HFFc6 (cell line): ENCODE results near the gene ZNRF3. TPM values are rescaled to one million over a fixed set of nuclear protein-coding genes. Genes with fewer than 3 reads are reported as not detected.

Source experiments
- DNase-seq: peaks from one replicate; pipeline ENCODE4 v3.0.0-alpha.2; 2018
- H3K27ac Mint-ChIP-seq: 2 replicates; pipeline ENCODE4 v1.8.0; 2020; ENCODE audit warnings: mild to moderate bottlenecking, mixed read lengths
- H3K27me3 Mint-ChIP-seq: 2 replicates; pipeline ENCODE4 v1.8.0; 2021; ENCODE audit warnings: mild to moderate bottlenecking, moderate library complexity, mixed read lengths; ENCODE audit not compliant: insufficient read depth
- H3K36me3 Mint-ChIP-seq: 2 replicates; pipeline ENCODE4 v1.8.0; 2021; ENCODE audit warnings: low read depth, mixed read lengths
- H3K4me1 Mint-ChIP-seq: 2 replicates; pipeline ENCODE4 v1.8.0; 2020; ENCODE audit warnings: low read depth, mixed read lengths
- H3K4me3 Mint-ChIP-seq: 2 replicates; pipeline ENCODE4 v1.8.0; 2020; ENCODE audit warnings: mild to moderate bottlenecking, moderate library complexity, mixed read lengths
- H3K9me3 Mint-ChIP-seq: 2 replicates; pipeline ENCODE4 v1.8.0; 2020; ENCODE audit warnings: mild to moderate bottlenecking, mixed read lengths
- CTCF ChIP-seq: fragments of 200-600 bp; sonication (generic); IDR thresholded peaks from 2 replicates; pipeline ENCODE4 v1.5.0; 2021; ENCODE audit warnings: antibody characterized with exemption, mild to moderate bottlenecking
- total RNA-seq, 6 experiments: library from RNA; stranded (reverse); fragmentation: NEBNext Ultra II Directional; extraction: Animal tissue kit (Norgen Biotek cat#: 25700); gene quantifications; 2 replicates in 1 of 6; 3 replicates in 5 of 6; pipeline ENCODE4 v1.2.3, GENCODE V29; 2021

ZNRF3 gene
- total RNA-seq, 6 experiments from 2014 or later, result 3.3 to 4.7 (median 3.6) TPM

- Mint-ChIP-seq H3K4me1 (no peaks in the 10 kb centered on the region), H3K4me3 (no peak overlapping the region), H3K36me3 (no peaks in the 10 kb centered on the region), H3K27me3 (no peaks in the 10 kb centered on the region; the same call in 1 of the 2 replicates), H3K27ac (no peak overlapping the region), H3K9me3 (no peaks in the 10 kb centered on the region)
- TF ChIP-seq CTCF, result no peak
- DNase-seq, result no peak
These were observed 34.6 kb downstream of the ZNRF3 start for GRCh38 chr22:28917747-28918549.

GRCh38 chr22:28918550-28919271 lies 35.3 kb downstream of the ZNRF3 start:
- H3K4me1 Mint-ChIP-seq, result no peaks in the 10 kb centered on the region
- no peak overlapping the region for H3K27ac Mint-ChIP-seq
- no peak for DNase-seq
- H3K36me3 Mint-ChIP-seq, result no peaks in the 10 kb centered on the region
- no peaks in the 10 kb centered on the region; the same call in 1 of the 2 replicates for H3K27me3 Mint-ChIP-seq
- no peak for TF ChIP-seq CTCF
- no peaks in the 10 kb centered on the region for H3K9me3 Mint-ChIP-seq
- no peak overlapping the region for H3K4me3 Mint-ChIP-seq

- Mint-ChIP-seq H3K9me3 (no peaks in the 10 kb centered on the region), H3K27ac (no peak overlapping the region), H3K4me1 (no peaks in the 10 kb centered on the region), H3K36me3 (no peaks in the 10 kb centered on the region), H3K27me3 (no peaks in the 10 kb centered on the region; the same call in 1 of the 2 replicates), H3K4me3 (no peak overlapping the region)
- DNase-seq, result no peak
- no peak for TF ChIP-seq CTCF
These were observed 37.6 kb downstream of the ZNRF3 start for GRCh38 chr22:28920757-28921584.

- Mint-ChIP-seq H3K27ac (no peak overlapping the region), H3K4me3 (no peak overlapping the region), H3K9me3 (no peaks in the 10 kb centered on the region), H3K4me1 (no peaks in the 10 kb centered on the region), H3K36me3 (no peaks in the 10 kb centered on the region), H3K27me3 (no peaks in the 10 kb centered on the region; the same call in 1 of the 2 replicates)
- no peak for TF ChIP-seq CTCF
- DNase-seq, result no peak
These were observed 38.2 kb downstream of the ZNRF3 start for GRCh38 chr22:28921585-28921879.

GRCh38 chr22:28922540-28923244 lies 39.3 kb downstream of the ZNRF3 start:
- no peak for DNase-seq
- no peak for TF ChIP-seq CTCF
- H3K27me3 Mint-ChIP-seq, result no peaks in the 10 kb centered on the region; the same call in 1 of the 2 replicates
- H3K4me3 Mint-ChIP-seq, result no peak overlapping the region
- H3K4me1 Mint-ChIP-seq, result no peaks in the 10 kb centered on the region
- H3K9me3 Mint-ChIP-seq, result no peaks in the 10 kb centered on the region
- H3K36me3 Mint-ChIP-seq, result no peaks in the 10 kb centered on the region
- no peak overlapping the region for H3K27ac Mint-ChIP-seq
